WERI-Rb-1 (cell line): ENCODE data around the gene COL4A4.

Source experiments
- DNase-seq: peaks from one replicate; pipeline ENCODE4 v3.0.0-alpha.2; 2020
- H3K27ac ChIP-seq: fragments of 250-450 bp; sonication (Bioruptor Pico); 2 replicates; pipeline ENCODE4 v1.5.1; 2020; ENCODE audit warnings: mild to moderate bottlenecking, moderate library complexity
- H3K27me3 ChIP-seq: fragments of 250-450 bp; sonication (Bioruptor Pico); 2 replicates; pipeline ENCODE4 v1.5.1; 2021; ENCODE audit warnings: mild to moderate bottlenecking, low read depth, moderate library complexity; ENCODE audit not compliant: insufficient read depth, severe bottlenecking
- H3K36me3 ChIP-seq: fragments of 250-450 bp; sonication (Bioruptor Pico); 2 replicates; pipeline ENCODE4 v1.5.1; 2020; ENCODE audit warnings: mild to moderate bottlenecking, moderate library complexity
- H3K4me3 ChIP-seq: 2 replicates; pipeline ENCODE4 v1.5.1; 2011; ENCODE audit warnings: low read depth, mild to moderate bottlenecking, control low read depth, low read length
- H3K9me3 ChIP-seq: fragments of 250-450 bp; sonication (Bioruptor Pico); 2 replicates; pipeline ENCODE4 v1.5.1; 2021; ENCODE audit warnings: mild to moderate bottlenecking, moderate library complexity; ENCODE audit not compliant: severe bottlenecking
- CTCF ChIP-seq: IDR thresholded peaks from 2 replicates; pipeline ENCODE4 v1.5.1; 2011; ENCODE audit warnings: low read depth, mild to moderate bottlenecking, control low read depth, inconsistent platforms, low read length

COL4A4 gene

GRCh38 chr2:227163998-227164762 is at the start of gene COL4A4, which contains the start of gene COL4A3:
Gene COL4A4 (minus strand): TSS chr2:227164205. CDS start chr2:227147483, 16,722 bp downstream.
Gene COL4A3 (plus strand): TSS chr2:227164624. CDS start chr2:227164727, 103 bp downstream.
- Histone ChIP-seq H3K27ac (no peak within 1 kb of the TSS), H3K36me3 (no peaks in the 10 kb centered on the region), H3K4me3 (peak within 1 kb of the TSS; percentile 54), H3K9me3 (no peaks in the 10 kb centered on the region), H3K27me3 (peaks cover 41% of the 10 kb centered on the region)
- DNase-seq: peak; percentile 37
- TF ChIP-seq CTCF: no peak

DNA sequence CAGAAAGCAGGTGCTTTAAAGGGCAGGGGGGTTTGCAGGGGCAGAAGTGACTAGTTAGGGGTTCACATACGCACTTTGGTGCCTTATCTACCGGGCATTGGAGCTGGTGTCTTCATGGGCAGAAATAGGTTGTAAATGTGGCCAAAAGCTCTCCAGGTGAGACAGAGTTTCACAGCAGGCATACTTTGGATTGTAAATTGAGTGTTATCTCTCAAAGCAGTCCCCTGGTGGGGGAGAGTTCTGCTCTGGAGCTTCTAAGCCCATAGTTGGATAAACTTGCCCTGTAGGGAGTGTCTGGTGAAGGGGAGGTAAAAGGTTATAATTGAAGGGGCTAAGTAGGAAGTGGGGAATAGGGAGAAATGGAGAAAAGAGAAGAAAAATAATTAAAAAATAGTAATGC is 43.6 kb upstream of the COL4A4 start:
- H3K36me3 ChIP-seq: no peaks in the 10 kb centered on the region
- no peak for DNase-seq
- no peak for TF ChIP-seq CTCF
- H3K27me3 ChIP-seq: no peaks in the 10 kb centered on the region
- no peak overlapping the region for H3K4me3 ChIP-seq
- H3K9me3 ChIP-seq: no peaks in the 10 kb centered on the region
- H3K27ac ChIP-seq: no peak overlapping the region

DNA sequence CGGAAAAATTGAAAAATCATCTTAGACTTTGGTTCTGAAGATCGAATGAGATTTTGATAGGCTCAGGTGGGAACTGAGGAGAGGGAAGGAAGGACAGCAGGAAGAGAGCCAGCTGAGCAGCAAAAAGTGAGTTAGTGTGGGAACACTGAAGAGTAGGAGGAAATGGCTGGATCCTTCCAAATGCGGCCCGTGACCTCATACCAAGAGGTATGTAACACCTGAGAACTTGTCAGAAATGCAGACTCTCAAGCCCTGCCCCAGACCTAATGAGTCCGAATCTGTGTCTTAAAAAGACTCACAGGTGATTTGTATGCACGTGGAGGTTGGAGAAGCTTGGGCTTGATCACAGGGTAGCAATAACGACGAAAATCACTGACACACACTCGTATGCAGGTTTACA is 42.4 kb upstream of the COL4A4 start:
- Histone ChIP-seq H3K27ac (no peak overlapping the region), H3K36me3 (no peaks in the 10 kb centered on the region), H3K9me3 (no peaks in the 10 kb centered on the region), H3K4me3 (no peak overlapping the region), H3K27me3 (no peaks in the 10 kb centered on the region)
- TF ChIP-seq CTCF: no peak
- DNase-seq: no peak

DNA sequence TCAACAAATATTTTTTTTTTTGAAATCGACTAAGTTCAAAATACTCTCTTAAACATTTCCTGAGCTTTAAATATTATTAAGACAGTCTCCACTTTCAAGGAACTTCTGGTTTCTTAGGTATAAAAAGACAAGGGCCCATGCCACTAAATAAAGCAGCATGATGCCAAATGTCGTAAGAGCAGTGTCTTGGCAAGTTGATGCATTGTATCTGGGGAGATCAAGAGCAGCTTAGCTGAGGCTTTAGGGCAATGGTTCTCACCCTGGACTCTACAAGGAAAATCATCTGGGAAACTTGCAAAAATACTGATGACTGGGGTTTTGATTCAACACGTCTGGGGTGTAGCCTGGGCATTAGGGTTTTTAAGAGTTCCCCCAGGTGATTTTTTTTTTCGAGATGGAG is 41.7 kb upstream of the COL4A4 start:
- DNase-seq: no peak
- no peak for TF ChIP-seq CTCF
- Histone ChIP-seq H3K27ac (no peak overlapping the region), H3K9me3 (no peaks in the 10 kb centered on the region), H3K36me3 (no peaks in the 10 kb centered on the region), H3K27me3 (no peaks in the 10 kb centered on the region), H3K4me3 (no peak overlapping the region)

DNA sequence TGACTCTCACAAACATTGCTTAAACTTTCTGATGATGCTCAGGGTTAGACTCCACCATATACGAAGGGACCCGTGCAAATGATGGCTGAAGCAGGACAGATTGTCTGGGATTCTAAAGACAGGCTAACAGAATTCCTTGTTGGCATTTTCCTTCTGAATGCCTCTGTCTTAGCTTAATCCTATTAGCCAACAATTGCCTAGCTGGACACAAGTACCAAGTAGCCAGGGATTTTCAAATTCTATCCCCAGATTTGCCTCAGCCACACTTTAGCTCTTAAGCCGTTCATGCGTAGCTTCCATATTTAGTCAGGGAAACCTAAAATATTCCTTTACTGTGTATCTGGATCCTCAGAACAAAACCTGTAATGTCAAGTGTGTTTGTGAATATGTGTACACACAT is 40.4 kb upstream of the COL4A4 start:
- Histone ChIP-seq H3K27me3 (no peaks in the 10 kb centered on the region), H3K9me3 (no peaks in the 10 kb centered on the region), H3K36me3 (no peaks in the 10 kb centered on the region), H3K27ac (no peak overlapping the region), H3K4me3 (no peak overlapping the region)
- peak; percentile 44 for DNase-seq
- TF ChIP-seq CTCF: no peak

DNA sequence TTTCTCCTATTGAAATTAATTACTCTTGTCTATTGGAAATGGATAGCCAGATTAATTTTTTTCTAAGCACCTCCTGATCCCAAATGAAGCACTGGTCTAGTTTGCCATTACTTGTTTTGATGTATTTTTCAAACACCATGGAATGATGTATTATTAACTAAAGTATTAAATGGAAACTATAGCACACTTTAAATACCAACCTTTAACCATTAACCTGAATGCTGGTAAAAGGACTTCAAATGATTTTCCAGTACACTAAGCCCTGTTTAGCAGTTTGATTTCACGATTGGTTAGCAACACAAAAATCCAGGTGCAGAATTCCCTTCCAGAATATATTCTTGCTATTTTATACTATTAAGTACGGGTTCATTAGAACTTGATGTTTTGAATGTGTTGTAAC is 37.8 kb upstream of the COL4A4 start:
- H3K4me3 ChIP-seq: no peak overlapping the region
- H3K27ac ChIP-seq: no peak overlapping the region
- no peaks in the 10 kb centered on the region for H3K27me3 ChIP-seq
- no peak for TF ChIP-seq CTCF
- DNase-seq: no peak
- no peaks in the 10 kb centered on the region for H3K9me3 ChIP-seq
- H3K36me3 ChIP-seq: no peaks in the 10 kb centered on the region
